Stimulated activated CD8-positive, alpha-beta memory T cell treated with anti-CD3 and anti-CD28 coated beads, Interleukin-7, amount 100 ng/mL, for 24 hours (primary cell): Measurements from ENCODE around the gene ZNF518B.
"Not testable (repeated sequence)": the region's sequence is repeated elsewhere in the genome, so short reads cannot be mapped to it uniquely, and the experiment has no call there.

Experiments
- DNase-seq: peaks from one replicate; pipeline ENCODE4 v3.0.0-alpha.2; 2020; ENCODE audit warnings: low read depth

ZNF518B gene

DNA sequence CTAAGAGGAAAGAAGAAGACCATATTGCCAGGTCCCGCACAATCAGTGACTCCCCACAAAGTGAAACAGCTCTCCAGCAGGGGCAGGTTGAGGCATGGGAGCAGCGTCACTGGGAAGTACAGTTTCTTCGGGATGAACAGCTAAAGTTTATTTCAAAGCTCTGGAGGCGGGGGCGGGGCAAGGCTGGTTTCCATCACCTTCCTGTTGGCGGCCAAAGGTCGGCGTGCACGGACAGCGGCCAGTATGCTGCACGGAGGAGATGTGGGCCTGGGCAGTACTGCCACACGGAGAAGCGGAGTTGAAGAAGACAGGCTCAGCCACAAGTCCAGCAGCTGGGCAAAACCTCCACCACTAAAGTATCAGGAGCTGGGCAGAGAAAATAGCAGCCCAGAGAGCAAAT is 951 bp upstream of the ZNF518B start:
- DNase-seq, result no peak

DNA sequence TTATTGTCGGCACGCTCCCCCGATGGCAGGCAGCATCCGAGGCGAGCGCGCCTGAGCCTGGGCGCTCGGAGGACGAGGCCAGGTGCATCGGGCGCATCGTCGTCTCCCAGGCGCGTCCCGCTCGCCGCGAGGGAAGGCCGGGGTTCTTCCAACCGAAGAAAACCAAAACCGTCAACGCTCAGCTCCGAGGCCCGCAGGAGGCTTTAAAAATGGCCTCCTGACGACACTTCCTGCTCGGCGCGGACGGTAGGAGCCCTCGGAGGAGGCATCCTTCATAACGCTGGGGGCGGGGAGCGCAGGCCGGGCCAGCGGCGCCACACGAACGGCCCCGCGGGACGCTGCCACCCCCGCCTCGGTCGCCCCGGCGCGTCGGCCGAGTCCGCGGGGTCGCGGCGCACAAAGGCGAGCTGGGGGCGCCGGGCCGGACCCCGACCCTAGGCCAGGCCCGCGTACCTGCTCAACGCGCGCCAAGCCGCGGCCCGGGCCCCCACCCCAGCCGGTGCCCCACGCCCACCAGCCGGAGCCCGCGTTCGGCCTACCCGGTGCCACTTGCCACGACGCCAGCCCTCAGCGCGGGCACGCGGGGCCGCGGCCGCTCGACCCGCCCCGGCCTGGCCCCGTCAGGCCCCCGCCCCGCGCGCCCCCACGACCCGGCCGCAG is 501 bp downstream of the ZNF518B start:
- DNase-seq, result no peak

DNA sequence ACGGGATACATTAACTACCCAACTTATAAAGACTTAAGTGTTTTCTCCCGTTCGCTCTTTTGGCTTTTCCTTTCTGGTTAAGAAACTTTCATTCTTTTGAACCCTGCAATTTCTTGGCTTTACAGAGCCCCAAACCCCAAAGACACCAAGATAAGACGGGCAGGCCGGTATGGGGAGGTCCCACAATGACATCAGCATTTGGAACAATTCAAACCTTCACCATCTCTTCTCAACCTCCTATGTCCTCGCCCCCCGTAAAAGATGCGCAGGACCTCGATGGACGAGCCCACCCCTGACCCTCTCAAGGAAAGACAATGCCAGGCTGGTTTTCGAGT is 999 bp downstream of the ZNF518B start:
- no peak for DNase-seq

GRCh38 chr4:10455133-10455532 is 2.1 kb downstream of the ZNF518B start:
- no peak for DNase-seq

- DNase-seq, result no peak
Observed at GRCh38 chr4:10454726-10455125, 2.5 kb downstream of the ZNF518B start.

DNA sequence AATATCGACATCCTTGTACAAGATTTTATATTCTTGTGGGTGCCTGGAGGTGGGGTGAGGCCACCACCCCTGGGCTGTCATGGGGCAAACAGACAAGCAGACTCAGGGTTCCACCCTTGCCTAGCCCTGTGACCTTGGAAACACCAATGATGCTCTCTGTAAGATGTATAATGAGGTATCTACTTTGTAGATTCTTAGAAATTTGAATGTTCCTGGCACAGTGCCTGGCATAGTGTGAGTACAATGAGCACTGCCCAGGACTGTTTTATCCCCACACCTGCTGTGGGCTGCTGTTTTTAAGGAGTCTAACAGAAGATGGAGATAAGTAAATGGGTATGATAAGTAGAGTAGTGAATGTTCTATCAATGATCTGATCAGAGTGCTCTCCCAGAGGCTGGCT is 3.1 kb downstream of the ZNF518B start:
- no peak for DNase-seq

DNA sequence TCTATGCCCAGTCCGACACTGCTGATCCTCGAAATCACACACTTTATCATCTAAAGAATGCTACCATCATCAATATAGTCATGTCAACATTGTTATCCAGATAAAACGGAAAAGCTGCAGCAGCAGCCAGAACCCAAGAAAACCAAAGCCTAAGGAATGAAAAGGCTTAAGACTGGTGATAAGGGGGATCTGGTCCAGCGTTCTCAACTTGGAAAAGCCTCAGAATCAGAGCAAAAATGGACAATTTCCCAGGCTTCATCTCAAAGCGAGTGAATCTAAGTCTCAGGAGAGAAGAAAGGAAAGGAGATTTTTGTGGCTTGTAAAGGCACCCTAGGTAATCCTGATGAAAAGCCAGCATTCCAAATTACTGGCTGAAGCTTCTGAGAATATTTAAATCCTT is 8.2 kb downstream of the ZNF518B start:
- no peak for DNase-seq

- DNase-seq, result no peak
Observed at GRCh38 chr4:10442976-10443375, 14.2 kb downstream of the ZNF518B start.

DNA sequence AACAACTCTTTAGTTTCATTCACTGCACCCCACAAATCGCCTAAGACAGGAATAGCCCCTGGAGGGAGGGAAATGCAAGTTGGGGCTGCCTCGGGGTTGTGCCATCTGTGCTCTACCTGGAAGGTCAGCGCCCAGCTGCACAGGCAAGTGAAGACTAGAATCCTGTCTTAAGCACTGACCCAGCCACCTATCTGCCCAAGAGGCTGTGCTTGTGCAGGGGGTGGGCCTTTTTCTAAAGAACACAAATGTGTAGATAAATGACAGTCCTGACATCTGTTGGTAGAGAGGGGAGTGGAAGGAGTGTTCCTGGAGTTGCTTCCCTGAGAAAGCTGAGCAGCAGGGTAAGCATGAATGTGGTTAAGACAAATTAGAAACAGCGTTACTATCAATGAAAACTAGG is 15.7 kb downstream of the ZNF518B start:
- no peak for DNase-seq

GRCh38 chr4:10438924-10439323 is 18.3 kb downstream of the ZNF518B start:
- no peak for DNase-seq

DNA sequence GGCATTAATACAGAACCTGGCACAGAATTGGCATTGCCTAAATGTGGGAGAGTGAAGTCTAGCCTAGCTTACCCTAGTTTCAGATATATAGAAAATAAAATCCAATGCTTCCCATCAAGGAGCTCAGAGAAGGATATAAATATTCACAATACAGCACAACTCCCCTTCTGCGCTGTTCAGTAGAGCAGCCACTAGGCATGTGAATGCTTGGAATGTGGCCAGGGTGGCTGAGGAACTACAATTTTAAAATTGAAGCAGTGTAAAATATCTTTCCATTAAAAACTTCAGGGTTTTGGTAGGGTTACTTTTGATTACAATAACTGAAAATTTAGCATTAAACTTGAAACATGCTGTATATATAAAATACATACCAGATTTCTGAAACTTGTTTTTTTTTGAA is 19.5 kb downstream of the ZNF518B start:
- no peak for DNase-seq

GRCh38 chr4:10427680-10428079 is 29.5 kb downstream of the ZNF518B start:
- not testable (repeated sequence) for DNase-seq

DNA sequence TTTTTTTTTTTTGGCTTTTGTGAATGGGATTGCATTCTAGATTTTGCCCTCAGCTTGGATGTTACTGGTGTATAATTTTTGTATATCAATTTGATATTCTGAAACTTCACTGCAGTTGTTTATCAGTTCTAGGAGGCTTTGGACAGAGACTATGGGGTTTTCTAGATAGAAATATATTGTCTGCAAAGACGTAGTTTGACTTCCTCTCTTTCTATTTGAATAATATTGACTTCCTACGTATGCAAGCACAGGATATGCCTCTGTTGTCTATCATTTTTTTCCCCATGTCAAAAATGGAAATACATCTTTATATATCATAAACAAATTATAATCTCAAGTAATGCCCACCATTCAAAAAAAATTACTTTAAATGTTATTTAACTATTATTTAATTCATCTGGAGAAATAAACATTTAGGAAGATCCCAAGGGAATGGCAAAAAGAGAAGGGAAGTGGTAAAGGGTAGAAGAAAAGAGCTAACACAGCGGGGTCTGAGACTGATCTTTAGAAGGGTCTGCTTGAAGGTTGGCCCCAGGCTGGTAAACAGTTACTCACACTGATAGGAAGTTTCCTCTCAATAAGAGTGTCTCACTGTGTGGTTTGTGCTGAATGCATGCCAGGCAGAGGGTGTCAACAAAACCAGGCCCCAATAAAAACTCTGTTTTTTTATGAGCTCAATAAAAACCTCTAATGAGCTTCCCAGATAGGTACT is 35.7 kb downstream of the ZNF518B start:
- DNase-seq, result no peak

- DNase-seq, result no peak
Observed at GRCh38 chr4:10417740-10418139, 39.5 kb downstream of the ZNF518B start.

- no peak for DNase-seq
Observed at GRCh38 chr4:10416441-10416840, 40.8 kb downstream of the ZNF518B start.

- DNase-seq, result no peak
Observed at GRCh38 chr4:10413177-10413576, 44.0 kb downstream of the ZNF518B start.

DNA sequence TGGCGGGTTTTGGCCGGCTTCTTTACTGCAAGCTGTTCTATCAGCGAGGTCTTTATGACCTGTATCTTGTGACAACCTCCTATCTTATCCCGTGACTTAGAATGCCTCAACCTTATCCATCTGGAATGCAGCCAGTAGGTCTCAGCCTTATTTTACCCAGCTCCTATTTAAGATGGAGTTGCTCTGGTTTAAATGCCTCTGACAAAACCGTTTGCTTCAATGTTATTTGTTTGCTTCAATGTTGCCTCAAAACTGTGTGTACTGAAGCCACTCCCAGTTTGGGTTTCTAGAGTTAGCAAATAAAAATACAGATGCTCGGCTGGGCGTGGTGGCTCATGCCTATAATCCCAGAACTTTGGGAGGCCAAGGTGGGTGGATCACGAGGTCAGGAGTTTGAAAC is 51.6 kb downstream of the ZNF518B start:
- DNase-seq, result no peak

DNA sequence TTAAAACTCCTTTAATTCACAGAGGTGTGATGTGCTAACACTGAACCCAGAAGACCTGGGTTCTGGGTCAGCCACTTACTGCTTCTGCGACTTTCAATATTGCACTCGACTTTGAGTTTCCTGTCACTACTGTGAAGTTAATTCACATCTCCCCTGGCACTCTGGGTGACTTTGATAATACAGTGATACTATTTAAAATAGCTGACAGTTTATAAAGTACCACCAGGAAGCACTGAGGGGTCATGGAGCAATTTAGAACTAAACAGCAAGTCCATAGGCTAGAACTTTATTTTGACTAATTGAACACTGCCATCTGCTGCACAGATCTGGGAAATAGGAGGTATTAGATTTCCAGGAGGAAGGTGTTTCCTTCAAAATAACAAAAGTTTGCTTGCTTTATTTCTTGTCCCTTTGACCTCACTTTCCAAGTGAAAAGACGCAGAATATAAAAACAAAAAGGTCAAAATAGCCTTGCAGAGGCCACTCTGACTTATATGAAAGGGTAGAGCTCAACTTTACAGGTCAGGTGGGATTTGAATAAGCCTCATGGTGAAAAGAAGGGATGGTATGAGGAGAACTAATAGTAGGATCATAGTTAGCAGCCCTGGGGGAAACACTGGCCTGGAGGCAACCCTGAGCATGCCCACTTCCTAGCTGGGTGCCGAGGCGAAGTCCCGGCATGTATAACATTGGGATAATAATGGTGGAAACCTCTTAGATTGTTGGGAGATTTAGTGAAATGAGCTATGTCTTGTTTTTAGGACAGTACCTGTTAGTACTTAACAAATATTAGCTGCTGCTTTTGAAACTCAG is 53.4 kb downstream of the ZNF518B start:
- DNase-seq, result no peak

GRCh38 chr4:10395971-10396580 is 61.1 kb downstream of the ZNF518B start:
- DNase-seq, result no peak
